Hematopoietic multipotent progenitor cell treated with erythropoietin and hydrocortisone succinate and interleukin-3 and kit ligand, for 8 days (in vitro differentiated cells): Measurements from ENCODE around the gene MAPRE3.
"Not testable (repeated sequence)": the region's sequence is repeated elsewhere in the genome, so short reads cannot be mapped to it uniquely, and the experiment has no call there.

ENCODE experiments used
- DNase-seq: peaks from one replicate; pipeline ENCODE4 v3.0.0-alpha.2; 2015

Gene MAPRE3

GRCh38 chr2:27071990-27072830 is 101.8 kb downstream of the MAPRE3 start:
- no peak for DNase-seq

- DNase-seq = no peak
Observed at GRCh38 chr2:27072920-27073319, 102.5 kb downstream of the MAPRE3 start.

GRCh38 chr2:27073782-27074181 is 103.3 kb downstream of the MAPRE3 start:
- no peak for DNase-seq

- peak; percentile 38 for DNase-seq
Observed at GRCh38 chr2:27074738-27075565, 104.5 kb downstream of the MAPRE3 start.

- not testable (repeated sequence) for DNase-seq
Observed at GRCh38 chr2:27075566-27075871, 105.1 kb downstream of the MAPRE3 start.

GRCh38 chr2:27076323-27076722 is 105.9 kb downstream of the MAPRE3 start:
- no peak for DNase-seq
